Stimulated activated CD8-positive, alpha-beta memory T cell treated with anti-CD3 and anti-CD28 coated beads, Interleukin-7, amount 100 ng/mL, for 48 hours (primary cell): ENCODE data around the gene MAPK7.

Experiments
- DNase-seq, 2 donors: peaks; one replicate each; pipeline ENCODE4 v3.0.0-alpha.2; 2020; ENCODE audit warnings: low read depth in 1 of 2; ENCODE audit errors: extremely low read depth in 1 of 2

Gene MAPK7

DNA sequence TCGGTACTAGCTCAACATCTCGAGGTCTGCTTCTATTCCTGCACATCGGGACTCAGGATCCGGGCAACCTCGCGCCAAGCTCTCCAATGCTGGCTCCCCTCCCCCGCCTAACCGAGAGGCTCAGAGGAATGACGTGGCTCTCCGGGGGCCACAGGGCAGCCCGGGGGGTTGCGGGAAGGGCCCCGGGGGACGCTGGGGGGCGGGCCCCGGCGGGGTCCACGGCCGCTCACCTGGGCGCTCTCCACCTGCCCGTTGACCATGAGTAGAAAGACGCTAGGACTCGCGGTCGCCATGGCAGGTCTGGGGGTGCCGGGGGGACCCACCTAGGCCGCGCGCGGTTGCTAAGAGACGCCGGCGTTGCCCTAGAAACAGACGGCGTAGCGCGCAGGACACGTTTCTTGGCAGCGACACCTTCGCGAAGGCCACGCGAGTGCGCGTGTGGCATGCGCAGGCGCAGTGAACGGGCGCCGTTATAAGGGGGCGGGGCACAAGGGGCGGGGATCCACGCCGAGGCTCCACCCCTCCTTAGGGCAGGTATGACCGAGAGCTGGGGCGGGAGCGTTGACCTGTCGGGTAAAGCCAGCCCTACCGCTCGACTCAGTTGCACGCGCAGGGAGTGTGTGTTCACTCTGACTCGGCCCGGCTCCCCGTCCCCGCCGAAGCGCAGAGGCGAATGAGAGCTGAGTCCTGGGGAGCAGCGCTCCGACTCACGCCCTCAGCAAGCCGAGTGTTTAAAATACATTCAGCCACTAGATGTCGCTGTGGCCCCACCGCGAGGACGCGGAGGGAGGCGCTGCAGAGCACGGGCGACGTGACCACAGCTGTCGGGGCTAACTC, 15.8 kb upstream of the MAPK7 start, which contains the start of gene B9D1:
TSS of gene B9D1 (minus strand) at position 447 of the 837 bp plus-strand sequence. CDS start at position 293, 154 bp downstream.
- DNase-seq, result peak; percentile 84 to 86

DNA sequence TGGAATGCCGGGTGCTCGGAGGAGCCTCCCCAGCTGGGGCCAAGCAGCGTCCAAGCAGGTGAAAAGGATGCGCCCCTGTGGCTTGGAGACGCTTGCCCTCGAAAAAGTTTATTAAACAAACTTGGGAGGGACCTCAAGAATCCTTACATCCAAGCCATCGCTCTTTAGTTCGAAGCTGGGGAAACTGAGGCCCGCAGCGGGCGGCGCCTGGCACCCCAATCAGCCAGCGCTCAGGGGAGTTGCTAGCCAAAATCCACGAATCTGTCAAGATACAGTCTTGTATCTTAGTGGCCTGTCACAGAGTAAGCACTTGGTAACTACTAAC, 15.2 kb upstream of the MAPK7 start:
- DNase-seq, result no peak

DNA sequence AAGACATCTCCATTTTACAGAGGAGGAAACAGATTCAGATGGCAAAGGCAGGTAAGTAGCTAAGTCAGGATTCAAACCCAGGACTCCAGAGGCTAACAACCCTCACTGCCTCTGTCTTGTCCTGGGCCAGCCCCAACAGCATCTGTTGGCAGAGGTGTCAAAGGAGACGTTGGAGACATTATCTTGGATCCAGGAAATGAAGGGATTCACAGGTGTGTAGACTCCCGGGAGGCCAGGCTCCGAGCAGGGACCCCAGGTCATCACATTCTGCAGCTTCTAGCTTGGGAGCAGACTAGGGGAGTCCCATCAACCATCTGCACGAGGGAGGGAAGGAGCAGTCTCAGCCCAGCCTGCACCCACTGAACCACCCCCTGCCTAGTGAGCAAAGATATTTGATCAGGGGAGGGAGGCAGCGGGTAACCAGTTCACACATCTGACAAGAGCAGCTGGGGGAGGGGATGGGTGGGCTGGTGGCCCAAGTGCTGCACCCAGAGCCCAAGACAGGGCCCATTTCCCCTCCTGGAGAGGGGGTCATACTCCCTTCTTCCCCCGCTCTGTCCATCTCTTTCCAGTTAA, 14.8 kb upstream of the MAPK7 start:
- no peak for DNase-seq

DNA sequence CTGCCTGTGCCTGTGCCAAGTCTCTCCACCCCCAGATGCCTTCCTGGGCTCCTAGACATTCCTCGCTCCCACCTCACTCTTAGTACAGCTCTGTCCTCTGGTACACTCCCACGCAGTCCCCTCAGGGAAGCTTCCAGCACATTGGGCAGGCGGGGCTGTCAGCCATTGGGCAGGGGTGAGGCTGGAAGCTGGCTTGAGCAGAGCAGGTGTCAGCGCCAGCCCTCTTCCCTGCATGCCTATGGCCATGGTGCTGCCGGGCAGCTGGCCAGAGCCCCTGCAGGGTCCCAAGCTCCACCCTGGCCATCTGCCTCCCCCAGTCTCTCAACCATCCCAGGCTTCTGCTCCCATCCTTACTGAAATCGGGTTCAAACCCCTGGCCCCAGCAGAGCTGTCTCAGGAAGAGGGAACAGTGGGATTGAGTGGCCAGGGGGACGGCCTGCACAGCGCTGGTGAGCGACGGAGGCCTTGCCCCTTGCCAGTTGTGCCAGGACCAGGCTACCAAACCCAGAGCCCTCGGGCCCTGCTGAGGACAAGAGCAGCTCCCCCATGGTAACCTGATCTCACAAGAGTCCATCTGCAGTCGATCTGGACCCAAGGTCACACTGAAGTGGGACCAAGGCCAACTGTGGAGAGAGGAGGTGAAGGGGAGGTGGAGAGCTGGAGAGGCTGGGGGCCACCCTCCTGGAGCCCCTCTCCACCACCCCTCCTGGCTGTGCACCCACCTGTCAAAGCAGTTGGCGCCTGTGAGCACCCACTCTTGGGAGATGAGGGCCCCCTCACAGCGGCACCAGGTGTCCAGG, 13.4 kb upstream of the MAPK7 start:
- DNase-seq, result no peak

DNA sequence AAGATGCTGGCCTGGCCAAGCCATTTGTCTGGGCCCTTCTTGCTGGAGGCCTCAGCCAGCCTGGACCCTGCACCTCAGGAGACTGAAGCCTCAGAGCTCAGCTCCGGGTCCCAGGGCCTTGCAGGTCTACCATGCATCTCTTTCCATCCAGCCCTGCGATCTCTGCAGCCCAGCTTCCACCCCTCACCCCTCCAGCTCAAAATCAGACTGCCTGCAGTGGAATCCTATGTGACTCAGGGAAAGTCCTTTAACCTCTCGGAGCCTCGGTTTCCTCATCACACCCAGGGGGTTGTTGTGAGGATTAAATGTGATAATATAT, 12.8 kb upstream of the MAPK7 start:
- DNase-seq, result no peak

DNA sequence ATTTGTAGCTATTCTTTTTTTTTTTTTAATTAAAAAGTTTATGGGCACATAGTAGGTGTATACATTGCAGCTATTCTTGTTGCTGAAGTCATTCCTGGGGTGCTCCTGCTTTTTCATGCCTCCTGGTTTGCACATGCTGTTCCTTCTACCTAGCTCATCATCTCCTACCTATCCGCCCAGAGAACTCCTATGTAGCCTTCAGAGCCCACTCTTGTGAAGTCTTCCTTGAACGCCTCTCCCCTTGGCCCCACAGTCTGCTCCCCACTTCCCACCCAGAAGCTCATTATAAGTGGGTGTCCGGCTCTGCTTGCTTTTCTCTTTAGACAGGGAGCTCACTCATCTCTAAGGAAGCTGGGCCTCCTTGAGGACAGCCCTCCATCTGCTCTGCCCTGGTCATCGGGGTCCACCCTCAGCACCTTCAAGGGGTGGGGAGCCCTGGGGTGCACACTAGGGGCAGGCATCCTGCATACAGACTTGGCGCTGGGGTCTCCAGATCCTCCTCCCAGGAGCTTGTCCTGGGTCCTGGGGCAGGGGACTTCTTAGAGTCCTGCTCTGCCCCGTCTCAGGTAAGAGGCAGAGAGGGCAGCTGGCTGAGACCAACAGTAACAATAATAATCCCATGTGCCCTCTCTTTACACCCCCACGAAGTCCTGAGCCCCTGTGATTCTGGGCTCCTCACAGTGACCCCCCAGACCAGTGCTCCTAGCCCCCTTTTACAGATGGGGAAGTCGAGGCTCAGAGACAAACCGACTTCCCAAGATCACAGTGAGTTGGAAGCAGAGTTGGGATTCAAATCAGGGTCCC, 12.3 kb upstream of the MAPK7 start:
- no peak for DNase-seq

DNA sequence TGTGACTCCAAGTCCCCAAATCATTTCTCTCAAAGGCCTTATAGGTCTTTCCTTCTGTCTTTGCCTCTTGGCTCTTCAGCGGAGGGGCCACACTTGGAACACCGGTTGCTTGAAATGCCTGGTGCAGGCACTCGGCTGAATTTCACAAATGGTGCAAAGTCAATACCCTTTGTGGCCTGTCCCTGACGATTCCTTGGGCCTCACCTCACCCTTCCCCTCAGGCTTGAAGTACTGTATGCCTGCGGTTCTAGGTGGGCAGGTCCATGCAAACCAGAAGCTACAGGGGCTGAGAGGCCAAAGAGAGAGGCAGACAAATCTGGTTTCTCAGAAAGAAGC, 11.7 kb upstream of the MAPK7 start:
- DNase-seq, result no peak

DNA sequence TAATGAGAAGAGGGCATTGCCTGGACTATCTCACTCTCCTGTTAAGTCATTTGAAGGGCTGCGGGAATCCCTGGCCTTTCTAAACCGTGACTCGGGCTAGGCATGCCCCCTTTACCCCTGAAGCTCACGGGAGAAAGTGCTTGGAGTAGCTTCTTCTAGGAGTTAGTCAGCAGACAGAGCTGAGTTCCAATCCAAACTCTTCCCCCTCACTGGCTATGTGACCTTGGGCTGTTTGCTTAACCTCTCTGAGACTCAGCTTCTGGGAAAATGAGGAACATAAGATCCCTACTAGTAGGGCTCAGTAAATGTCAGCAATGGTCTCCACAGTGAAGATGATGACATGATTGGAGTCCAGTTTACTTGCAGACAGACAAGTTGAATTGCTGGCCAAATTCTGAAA, 10.1 kb upstream of the MAPK7 start:
- DNase-seq, result no peak

DNA sequence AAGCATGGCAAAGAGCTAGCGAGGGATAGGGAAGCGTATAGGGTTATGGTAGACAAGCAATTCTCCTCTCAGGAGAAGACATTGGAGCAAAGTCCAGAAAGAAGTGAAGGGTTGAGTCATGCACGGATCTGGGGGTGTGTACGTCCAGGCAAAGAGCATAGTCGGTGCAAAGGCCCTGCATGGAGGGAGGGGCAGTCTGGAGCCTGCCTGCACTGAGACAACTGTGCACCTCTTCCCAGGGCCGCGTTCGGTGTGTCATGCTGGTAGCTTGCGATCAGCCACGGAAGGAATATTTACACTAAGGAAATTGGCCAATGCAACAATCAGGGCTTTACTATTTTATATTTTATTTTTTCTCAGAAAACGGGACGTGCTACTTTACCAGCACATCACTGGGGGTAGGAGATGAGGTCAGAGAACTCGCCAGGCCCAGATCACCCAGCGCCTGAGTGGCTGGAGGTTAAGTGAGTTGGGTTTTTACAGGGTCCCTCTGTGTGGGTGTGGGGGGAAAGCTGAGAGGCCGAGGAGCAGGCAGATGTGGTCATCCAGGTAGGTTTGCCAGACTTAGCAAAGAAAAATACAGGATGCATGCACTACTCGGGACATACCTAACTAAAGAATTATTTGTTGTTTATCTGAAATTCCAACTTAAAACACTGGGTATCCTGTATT, 9.1 kb upstream of the MAPK7 start:
- DNase-seq, result no peak

DNA sequence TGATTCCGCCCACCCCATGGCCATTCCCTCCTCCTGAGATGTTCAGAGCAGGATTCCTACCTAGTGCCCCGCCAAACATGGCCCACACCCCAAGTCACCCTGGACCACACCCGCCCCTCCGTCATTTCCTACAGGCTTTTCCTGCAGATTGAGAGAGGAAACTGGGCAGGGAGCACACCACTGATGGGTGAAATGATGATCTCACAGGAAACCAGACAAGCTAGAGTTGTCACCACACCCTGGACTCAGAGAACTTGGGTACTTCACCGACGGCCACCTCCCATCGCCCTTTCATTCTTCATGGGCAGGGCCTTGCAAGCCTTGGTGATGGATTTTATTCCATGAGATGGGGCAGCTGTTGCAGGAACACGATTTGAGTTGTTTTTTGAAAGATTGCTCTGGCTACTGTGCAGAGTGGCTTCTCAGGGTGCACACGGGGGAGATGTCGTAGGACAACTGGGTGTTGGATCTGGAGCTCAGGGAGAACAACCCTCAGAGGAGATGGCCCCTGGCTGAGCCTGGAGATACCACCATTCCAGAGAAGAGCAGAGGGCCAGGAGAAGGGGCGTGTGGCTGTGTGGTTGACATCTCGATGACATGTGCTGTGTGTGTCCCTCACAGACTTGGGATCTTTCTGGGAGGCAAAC, 8.3 kb upstream of the MAPK7 start:
- DNase-seq, result no peak

DNA sequence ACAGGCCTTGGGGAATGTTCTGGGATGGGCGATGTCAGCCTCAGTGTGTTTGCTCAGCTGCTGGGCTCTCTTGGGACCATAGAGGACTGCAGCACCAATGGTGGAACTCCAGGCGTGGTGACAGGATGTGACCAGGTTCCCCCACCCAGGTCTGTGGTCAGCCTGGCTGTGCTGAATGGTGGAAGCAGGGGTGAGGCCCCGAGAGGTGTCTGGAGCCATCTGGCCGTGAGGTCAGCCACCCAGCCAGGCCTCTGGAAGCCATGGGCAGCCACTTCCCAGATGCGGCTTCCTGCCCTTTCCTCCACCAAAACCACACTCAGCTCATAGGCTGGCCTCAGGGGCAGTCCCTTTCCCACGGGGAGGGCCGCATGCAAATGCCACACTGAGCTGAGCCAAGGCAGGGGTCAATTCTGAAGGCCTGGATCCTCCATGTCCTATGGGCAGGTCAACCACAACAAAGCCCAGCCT, 7.8 kb upstream of the MAPK7 start:
- DNase-seq, result no peak

DNA sequence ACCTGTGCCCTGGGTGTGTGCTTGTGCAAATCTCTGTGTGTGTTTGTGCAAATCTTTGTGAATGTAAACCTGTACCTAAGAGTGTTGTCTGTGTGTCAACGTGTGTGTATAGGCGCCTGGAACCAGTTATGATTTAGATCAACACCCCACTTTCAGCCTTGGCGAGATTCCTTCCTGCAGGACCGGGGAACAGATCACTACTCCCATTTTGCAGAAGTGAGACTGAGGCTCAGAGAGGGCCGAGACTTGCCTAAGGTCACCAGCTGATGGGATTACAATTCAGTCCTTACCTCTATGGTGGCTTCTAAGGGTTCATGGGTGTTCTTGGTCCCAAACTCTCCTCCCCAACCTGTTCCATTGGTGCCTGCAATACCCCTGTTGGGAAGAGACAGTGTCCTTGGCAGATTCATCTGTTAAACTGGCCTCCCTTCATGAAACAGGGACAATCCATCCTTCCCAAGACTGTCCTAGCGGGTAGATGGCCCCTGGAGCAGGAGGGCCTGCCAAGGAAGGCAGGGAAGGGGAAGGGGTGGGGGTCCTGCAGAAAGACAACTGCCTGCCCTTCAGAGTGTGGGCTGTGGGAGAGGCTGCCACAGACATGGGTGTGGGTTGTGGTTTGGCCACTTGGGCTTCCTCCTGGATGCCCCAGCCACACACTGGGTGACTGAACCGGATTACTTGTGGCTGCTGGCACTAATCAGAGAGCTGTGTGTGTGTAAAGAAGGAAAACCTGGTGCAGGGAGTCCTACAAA, 6.9 kb upstream of the MAPK7 start:
- no peak for DNase-seq

DNA sequence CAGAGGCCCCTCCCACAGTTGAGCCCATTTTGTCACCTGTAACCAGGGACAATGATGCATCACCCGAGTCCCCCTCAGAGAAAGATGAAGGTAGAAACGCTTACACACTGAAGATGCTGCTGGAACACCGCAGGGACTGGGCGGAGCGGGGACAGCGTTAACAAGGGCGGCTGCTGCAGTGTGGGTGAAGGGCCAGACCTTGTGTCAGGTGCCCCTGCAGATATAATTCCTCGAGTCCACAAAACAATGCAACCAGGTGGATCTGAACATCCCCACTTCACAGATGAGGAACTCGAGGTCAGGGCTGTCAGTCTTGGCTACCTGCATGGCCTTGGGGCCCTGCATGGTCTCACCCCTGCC, 6.3 kb upstream of the MAPK7 start:
- DNase-seq, result no peak

DNA sequence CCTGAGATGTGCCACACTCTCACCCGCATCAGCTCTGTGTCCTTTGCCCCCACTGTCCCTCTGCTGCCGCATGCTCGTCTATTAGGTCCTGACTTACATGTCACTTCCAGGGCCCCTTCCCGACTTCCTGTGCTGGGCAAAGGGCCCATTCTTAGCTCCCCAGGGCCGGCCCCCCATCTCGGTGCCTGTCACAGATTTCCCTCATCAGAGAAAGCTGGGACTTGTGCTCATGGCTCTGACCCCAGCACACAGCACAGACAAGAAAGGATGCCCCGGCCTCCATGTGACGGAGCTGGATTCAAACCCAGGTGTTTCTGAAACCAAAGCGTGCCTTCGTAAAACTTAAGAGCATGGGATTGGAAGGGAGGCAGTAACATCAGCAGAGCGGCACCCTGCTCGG, 5.9 kb upstream of the MAPK7 start:
- DNase-seq, result no peak

DNA sequence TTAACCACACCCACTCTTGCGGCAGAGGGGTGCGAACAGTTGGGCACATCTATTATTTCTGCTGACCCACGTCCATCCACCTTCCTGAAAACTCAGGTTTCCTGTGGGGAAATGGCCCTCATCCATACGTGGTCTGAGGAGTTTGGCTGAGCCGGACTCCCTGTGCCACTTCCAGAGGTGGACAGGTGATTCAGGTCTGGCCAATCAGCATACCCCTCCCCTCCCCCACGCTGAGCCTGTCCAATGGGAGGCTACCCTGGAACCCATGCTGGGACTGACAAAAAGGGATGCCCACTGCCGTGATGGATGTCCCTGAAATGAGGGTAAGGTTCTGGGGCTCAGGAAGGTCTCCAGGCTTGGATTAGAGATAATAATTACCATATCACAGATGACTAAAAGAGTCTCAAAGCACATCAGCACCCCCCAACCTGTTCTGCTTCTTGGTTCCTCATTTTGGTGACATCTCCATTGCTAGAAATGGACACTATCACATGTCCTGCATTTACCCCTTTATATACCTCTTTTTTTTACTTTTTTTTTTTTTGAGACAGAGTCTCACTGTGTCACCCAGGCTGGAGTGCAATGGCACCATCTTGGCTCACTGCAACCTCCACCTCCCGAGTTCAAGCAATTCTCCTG, 5.3 kb upstream of the MAPK7 start:
- no peak for DNase-seq

DNA sequence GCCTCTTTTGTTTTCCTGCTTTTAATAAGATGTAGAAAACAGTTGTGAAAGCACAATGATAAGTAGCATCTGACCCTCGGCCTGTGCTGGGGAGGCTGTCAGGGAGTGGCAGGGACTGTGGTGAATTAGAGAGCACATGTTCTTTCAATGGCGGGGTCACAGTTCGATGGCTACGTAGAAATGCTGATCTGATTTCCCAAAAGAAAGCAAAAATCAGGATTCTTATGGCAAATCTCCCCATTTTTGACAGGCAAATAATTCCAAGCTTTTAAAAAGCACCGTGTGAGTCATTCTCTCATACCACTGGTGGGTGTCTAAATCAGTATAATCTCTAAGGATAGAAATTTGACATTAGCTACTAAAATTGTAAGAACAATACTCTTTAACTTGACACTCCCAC, 4.2 kb upstream of the MAPK7 start:
- no peak for DNase-seq

DNA sequence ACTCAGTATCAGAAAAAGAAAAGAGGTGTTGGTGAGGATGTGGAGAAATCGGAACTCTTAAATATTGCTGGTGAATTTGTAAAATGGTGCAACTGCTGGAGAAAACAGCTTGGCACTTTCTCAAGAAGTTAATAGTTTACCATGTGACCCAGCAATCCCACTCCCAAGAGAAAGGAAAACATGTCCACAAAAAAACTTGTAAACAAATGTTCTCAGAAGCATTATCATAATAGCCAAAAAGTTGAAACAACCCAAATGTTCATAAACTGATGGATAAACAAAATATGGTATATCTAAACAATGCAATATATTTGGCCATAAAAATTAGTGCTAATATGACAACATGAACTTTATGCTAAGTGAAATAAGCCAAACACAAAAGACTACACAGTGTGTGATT, 2.6 kb upstream of the MAPK7 start:
- DNase-seq, result no peak

DNA sequence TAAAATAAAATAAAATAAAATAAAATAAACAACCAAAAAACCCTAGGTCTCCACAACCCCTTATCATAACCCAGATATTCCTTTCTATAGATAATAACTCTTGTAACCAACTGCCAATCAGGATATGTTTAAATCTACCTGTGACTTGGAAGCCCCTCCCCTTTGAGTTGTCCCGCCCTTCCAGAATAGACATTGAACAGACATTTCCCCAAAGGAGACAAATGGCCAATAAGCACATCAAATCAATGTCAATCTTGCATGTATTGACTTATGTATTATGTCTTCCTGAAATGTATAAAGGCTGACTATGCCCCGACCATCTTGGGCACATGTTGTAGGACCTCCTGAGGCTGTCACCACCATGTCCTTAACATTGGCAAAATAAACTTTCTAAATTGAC, 1.5 kb upstream of the MAPK7 start:
- no peak for DNase-seq
